NCI-H82 treated with DMSO at 0.1 percent for 48 hours (cell line): ENCODE data around the gene CHN2.
A peak's percentile ranks its signal among the peaks of the same experiment; 100 is the strongest.

Source experiments
- DNase-seq: peaks from one replicate; lab custom pipeline; 2025; ENCODE audit not compliant: unreplicated experiment; lab: John Stamatoyannopoulos, UW

The CHN2 gene

GRCh38 chr7:29194594-29195427, at the start of gene CHN2:
Gene CHN2 (plus strand): TSS chr7:29194775.
- peak; percentile 4 for DNase-seq

DNA sequence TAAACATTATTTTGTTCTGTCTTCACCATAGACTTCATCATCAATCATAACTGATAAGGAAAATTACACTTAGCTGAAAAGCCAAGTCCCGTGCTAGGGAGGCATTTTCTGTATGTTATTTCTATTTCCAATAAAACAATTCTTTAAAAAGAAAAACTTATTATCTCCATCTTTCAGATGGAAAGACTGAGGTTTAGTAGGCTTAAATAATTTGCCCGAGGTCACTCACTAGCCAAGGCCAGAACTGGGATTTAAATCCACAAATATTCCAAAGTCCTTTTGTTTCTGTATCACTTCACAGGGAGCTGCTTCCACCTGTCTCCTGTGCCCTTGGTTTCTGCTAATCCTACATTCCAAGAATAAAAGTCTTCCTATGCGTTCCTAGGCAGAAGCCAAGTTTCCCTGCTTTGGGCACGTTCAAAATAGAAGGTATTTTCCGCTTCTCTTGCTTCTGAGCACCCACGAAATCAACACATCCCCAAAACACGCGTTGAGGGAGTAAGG, 49.0 kb upstream of the CHN2 start:
- DNase-seq, result no peak

DNA sequence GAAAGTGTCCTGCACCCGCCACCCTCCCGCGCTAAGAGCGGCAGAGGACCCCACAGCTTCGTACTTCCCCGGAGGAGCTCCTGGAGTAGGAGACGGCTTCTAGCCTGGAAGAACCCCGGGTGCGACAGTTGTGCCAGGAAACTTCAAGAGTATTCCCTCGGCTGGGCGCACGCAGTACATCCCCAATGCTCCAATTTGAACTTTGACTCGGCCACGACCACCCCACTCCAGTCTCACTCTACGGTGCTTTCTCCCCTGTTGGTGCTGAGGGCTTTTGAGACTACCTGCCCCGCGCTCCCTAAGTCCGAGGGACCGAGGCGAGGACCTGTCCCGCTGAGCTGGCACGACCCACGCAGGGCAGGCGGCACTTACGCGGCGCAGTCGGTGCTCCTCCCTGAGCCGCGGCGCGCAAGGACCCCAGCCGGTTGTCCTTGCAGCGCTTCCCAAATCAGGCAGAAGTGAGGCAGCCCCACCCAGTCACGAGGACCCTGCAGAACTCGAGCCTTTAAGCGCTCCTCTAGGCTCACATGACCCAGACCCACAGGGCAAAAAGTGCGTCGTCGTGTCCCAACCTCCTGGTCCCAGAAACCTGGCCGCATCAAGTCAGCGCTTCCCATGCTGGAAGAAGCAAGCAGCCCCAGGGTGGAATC, 48.4 kb upstream of the CHN2 start, which contains the start of gene CPVL:
Gene CPVL, minus strand, starts transcription at position 481 of the 650 bp plus-strand sequence. CDS start 25,476 bp downstream, outside the sequence.
- DNase-seq, result peak; percentile 31

- DNase-seq, result no peak
Observed at GRCh38 chr7:29146888-29147609, 47.5 kb upstream of the CHN2 start.

- no peak for DNase-seq
Observed at GRCh38 chr7:29147821-29148220, 46.8 kb upstream of the CHN2 start.

DNA sequence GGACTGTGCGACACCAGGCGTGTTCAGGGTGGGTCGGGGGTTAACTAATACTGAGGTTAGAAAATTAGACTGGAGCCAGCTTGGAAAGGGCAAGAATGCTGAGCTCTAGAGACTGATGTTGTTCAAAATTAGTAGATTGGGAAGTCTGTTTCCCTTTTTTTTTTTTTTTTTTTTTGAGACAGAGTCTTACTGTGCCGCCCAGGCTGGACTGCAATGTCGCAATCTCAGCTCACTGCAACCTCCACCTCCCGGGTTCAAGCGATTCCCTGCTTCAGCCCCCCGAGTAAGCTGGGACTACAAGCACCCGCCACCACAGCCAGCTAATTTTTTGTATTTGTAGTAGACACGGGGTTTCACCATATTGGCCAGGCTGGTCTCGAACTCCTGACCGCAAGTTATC, 45.5 kb upstream of the CHN2 start:
- DNase-seq, result no peak

GRCh38 chr7:29150856-29151255, 43.7 kb upstream of the CHN2 start:
- no peak for DNase-seq

- DNase-seq, result no peak
Observed at GRCh38 chr7:29154076-29154475, 40.5 kb upstream of the CHN2 start.

DNA sequence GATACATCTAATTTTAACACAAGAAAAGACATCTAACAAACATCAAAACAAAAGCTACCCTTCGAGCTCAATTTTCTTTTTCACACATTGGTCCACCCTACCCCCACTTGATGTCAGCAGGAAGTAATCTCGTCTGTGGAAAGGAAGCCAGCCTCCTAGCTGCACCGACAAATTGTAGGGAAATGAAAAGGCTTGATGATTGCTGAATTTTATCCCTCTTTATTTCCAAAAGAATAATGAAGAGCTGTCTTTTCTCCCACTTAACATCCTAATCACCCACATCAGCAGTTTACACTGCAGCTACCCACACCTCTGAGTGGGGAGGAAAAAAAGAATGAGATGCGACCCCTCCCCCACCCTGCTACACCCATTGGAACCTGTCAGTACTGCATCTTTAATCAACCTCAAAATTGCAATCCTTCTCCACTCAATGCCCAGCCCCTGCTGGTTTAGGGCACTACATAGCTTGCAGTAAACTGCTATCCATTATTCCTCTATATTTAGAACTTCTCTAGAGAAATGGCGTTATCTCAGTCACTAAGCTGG, 37.6 kb upstream of the CHN2 start:
- no peak for DNase-seq

- no peak for DNase-seq
Observed at GRCh38 chr7:29158795-29159423, 35.7 kb upstream of the CHN2 start.

DNA sequence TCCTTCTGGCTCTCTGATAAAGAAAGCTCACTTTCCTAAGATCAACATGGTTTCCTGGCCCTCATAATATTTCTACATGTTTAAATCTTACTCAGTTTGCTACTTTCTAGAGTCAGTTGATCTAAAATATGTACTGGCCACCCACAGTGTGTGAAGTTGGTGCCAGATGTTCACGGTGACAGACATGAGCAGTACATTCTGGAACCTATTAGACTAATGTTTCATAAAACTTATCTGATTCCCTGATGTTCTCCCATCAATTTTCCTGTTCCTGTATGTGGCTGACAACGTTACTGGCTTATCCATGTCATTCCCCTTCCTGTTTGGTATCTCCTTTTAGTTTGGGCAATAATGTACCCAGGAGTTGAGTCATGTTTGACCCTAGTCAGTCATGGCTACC, 34.5 kb upstream of the CHN2 start:
- no peak for DNase-seq

GRCh38 chr7:29161231-29161630, 33.3 kb upstream of the CHN2 start:
- no peak for DNase-seq

- DNase-seq, result no peak
Observed at GRCh38 chr7:29162577-29162976, 32.0 kb upstream of the CHN2 start.

DNA sequence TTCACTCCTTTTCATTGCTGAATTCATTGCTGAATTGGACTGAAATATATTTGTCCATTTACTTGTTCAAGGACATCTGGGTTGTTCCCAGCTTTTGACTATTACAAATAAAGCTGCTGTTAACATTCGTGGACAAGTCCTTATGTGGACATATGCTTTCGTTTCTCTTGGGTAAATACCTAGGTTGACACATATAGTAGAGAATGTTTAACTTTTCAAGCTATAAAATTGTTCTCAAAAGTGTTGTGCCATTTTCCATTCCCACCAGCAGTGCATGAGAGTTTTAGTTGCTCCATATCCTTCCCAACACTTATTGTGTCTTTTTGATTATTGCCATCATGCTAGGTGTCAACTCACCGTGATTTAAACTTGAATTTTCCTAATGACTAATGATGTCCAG, 30.7 kb upstream of the CHN2 start:
- no peak for DNase-seq

- no peak for DNase-seq
Observed at GRCh38 chr7:29167721-29168120, 26.9 kb upstream of the CHN2 start.

DNA sequence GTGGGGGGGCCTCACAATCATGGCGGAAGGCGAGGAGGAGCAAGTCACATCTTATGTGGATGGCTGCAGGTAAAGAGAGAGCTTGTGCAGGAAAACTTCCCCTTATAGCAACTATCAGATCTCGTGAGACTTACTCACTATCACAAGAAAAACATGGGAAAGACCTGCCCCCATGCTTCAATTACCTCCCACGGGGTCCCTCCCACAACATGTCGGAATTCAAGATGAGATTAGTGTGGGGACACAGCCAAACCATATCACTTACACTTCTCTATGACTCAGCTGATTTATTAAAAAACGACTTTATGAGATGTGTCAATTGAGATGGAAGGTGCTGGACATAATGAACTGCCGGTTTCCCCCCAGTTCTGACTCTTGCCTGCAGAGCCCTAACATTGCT, 23.8 kb upstream of the CHN2 start:
- no peak for DNase-seq

GRCh38 chr7:29173458-29173857, 21.1 kb upstream of the CHN2 start:
- no peak for DNase-seq

- no peak for DNase-seq
Observed at GRCh38 chr7:29177963-29178600, 16.5 kb upstream of the CHN2 start.

- no peak for DNase-seq
Observed at GRCh38 chr7:29179115-29179514, 15.5 kb upstream of the CHN2 start.

GRCh38 chr7:29184599-29184998, 10.0 kb upstream of the CHN2 start:
- no peak for DNase-seq
